IMR-90 (cell line): Measurements from ENCODE around the gene TMEM101. TPM values are rescaled to one million over a fixed set of nuclear protein-coding genes. Genes with fewer than 3 reads are reported as not detected.

ENCODE experiments used
- ATAC-seq: fragments of 200-7000 bp; cut with Tn5 transposase; 2 replicates; pipeline ENCODE4 v1.9.1; 2020; ENCODE audit warnings: low read depth, mild to moderate bottlenecking, moderate library complexity
- BruUV-seq: library from RNA; stranded (reverse); fragments of 400-500 nt; replicated peaks from 2 replicates; lab custom pipeline; 2021; lab: Mats Ljungman, UMichigan
- CTCF ChIA-PET: fragments of 300-600 bp; formaldehyde crosslinking; extraction: SDS; loops from one replicate; lab custom pipeline; 2021; ENCODE audit warnings: antibody characterized with exemption; lab: Yijun Ruan, JAX
- POLR2A ChIA-PET: fragments of 300-600 bp; sonication (Branson Sonifier 250); formaldehyde crosslinking; loops from one replicate; lab custom pipeline; 2022; ENCODE audit warnings: antibody characterized with exemption; ENCODE audit not compliant: unreplicated experiment; lab: Charles Lee
- DNase-seq: peaks from one replicate; pipeline ENCODE4 v3.0.0; 2013
- H2AFZ ChIP-seq: replicated peaks from 2 replicates; pipeline ENCODE3; 2013; ENCODE audit warnings: low read length, mild to moderate bottlenecking; ENCODE audit not compliant: poor library complexity
- H2AK5ac ChIP-seq: 2 replicates; pipeline ENCODE4 v1.6.1; 2013; ENCODE audit warnings: low read depth, low read length, inconsistent platforms
- H2AK9ac ChIP-seq: replicated peaks from 2 replicates; pipeline ENCODE3; 2013; ENCODE audit warnings: mild to moderate bottlenecking, low read depth, low read length, moderate library complexity; ENCODE audit not compliant: poor library complexity
- H2BK120ac ChIP-seq: 2 replicates; pipeline ENCODE4 v1.6.1; 2013; ENCODE audit warnings: low read depth, low read length, inconsistent platforms
- H2BK15ac ChIP-seq: 3 replicates; pipeline ENCODE4 v1.6.1; 2013; ENCODE audit warnings: low read depth, low read length, inconsistent platforms
- H2BK20ac ChIP-seq: 2 replicates; pipeline ENCODE4 v1.6.1; 2013; ENCODE audit warnings: low read depth, mild to moderate bottlenecking, inconsistent platforms, low read length, moderate library complexity
- H2BK5ac ChIP-seq: 2 replicates; pipeline ENCODE4 v1.6.1; 2013; ENCODE audit warnings: mild to moderate bottlenecking, low read depth, low read length, inconsistent platforms; ENCODE audit not compliant: poor library complexity, severe bottlenecking
- H3K14ac ChIP-seq: replicated peaks from 2 replicates; pipeline ENCODE4 v1.6.1; 2013; ENCODE audit warnings: low read depth, low read length, inconsistent platforms
- H3K18ac ChIP-seq: 2 replicates; pipeline ENCODE4 v1.6.1; 2013; ENCODE audit warnings: low read depth, low read length, control low read depth
- H3K23ac ChIP-seq: 2 replicates; pipeline ENCODE4 v1.6.1; 2013; ENCODE audit warnings: low read depth, low read length, inconsistent platforms
- H3K27ac ChIP-seq: 2 replicates; pipeline ENCODE4 v1.5.1; 2013; ENCODE audit warnings: mild to moderate bottlenecking, control low read depth, low read length; ENCODE audit not compliant: insufficient read depth
- H3K27me3 ChIP-seq: 2 replicates; pipeline ENCODE4 v1.6.1; 2013; ENCODE audit warnings: low read length; ENCODE audit not compliant: control insufficient read depth, insufficient read depth
- H3K36me3 ChIP-seq: 2 replicates; pipeline ENCODE4 v1.6.1; 2013; ENCODE audit warnings: low read length, mixed read lengths; ENCODE audit not compliant: control insufficient read depth, insufficient read depth
- H3K4ac ChIP-seq: 2 replicates; pipeline ENCODE4 v1.6.1; 2013; ENCODE audit warnings: low read depth, low read length, inconsistent platforms
- H3K4me1 ChIP-seq: 2 replicates; pipeline ENCODE4 v1.6.1; 2013; ENCODE audit warnings: low read length, mixed read lengths; ENCODE audit not compliant: control insufficient read depth, insufficient read depth
- H3K4me2 ChIP-seq: 2 replicates; pipeline ENCODE4 v1.6.1; 2013; ENCODE audit warnings: low read depth, mild to moderate bottlenecking, control low read depth, low read length, moderate library complexity
- H3K4me3 ChIP-seq: 2 replicates; pipeline ENCODE4 v1.5.1; 2013; ENCODE audit warnings: low read depth, mild to moderate bottlenecking, control low read depth, low read length, moderate library complexity; ENCODE audit not compliant: insufficient read depth
- H3K56ac ChIP-seq: 2 replicates; pipeline ENCODE4 v1.6.1; 2013; ENCODE audit warnings: low read length, inconsistent platforms; ENCODE audit not compliant: insufficient read depth; ENCODE audit errors: extremely low read depth
- H3K79me1 ChIP-seq, 2 experiments: 2 replicates each; pipeline ENCODE4 v1.6.1; 2013; ENCODE audit warnings: low read length in 2 of 2, inconsistent platforms in 1 of 2, low read depth in 1 of 2
- H3K9ac ChIP-seq: 2 replicates; pipeline ENCODE4 v1.6.1; 2013; ENCODE audit warnings: low read depth, low read length, control low read depth
- H3K9me1 ChIP-seq: 2 replicates; pipeline ENCODE4 v1.6.1; 2013; ENCODE audit warnings: low read length, inconsistent platforms; ENCODE audit not compliant: insufficient read depth
- H3K9me3 ChIP-seq: 2 replicates; pipeline ENCODE4 v1.6.1; 2013; ENCODE audit warnings: low read length; ENCODE audit not compliant: control insufficient read depth, insufficient read depth
- H4K20me1 ChIP-seq: 2 replicates; pipeline ENCODE4 v1.6.1; 2013; ENCODE audit warnings: low read length, inconsistent platforms; ENCODE audit not compliant: insufficient read depth
- H4K5ac ChIP-seq: 2 replicates; pipeline ENCODE4 v1.6.1; 2013; ENCODE audit warnings: mild to moderate bottlenecking, low read depth, low read length, control low read depth
- H4K8ac ChIP-seq, 2 experiments: 2 replicates each; pipeline ENCODE4 v1.6.1; 2013; ENCODE audit warnings: low read depth in 2 of 2, low read length in 2 of 2, control low read depth in 1 of 2, inconsistent platforms in 1 of 2
- H4K91ac ChIP-seq: 2 replicates; pipeline ENCODE4 v1.6.1; 2013; ENCODE audit warnings: low read depth, low read length, inconsistent platforms; ENCODE audit not compliant: insufficient read depth
- BHLHE40 ChIP-seq: fragments of 150-350 bp; IDR thresholded peaks from 2 replicates; pipeline ENCODE4 v1.6.1; 2016; ENCODE audit warnings: mild to moderate bottlenecking, low read depth, low read length
- CEBPB ChIP-seq: IDR thresholded peaks from 2 replicates; pipeline ENCODE4 v1.6.1; 2012; ENCODE audit warnings: low read depth, low read length, improper control_type of control experiment
- CHD1 ChIP-seq: IDR thresholded peaks from 2 replicates; pipeline ENCODE4 v1.6.1; 2012; ENCODE audit warnings: low read depth, low read length, improper control_type of control experiment
- FOS ChIP-seq: fragments of 150-350 bp; IDR thresholded peaks from 2 replicates; pipeline ENCODE4 v1.6.1; 2016; ENCODE audit warnings: low read depth, low read length
- MAFK ChIP-seq: IDR thresholded peaks from 2 replicates; pipeline ENCODE4 v1.6.1; 2012; ENCODE audit warnings: low read depth, low read length, improper control_type of control experiment
- MAZ ChIP-seq: IDR thresholded peaks from 2 replicates; pipeline ENCODE4 v1.6.1; 2012; ENCODE audit warnings: low read depth, mild to moderate bottlenecking, low read length, improper control_type of control experiment, moderate library complexity, borderline replicate concordance
- MXI1 ChIP-seq: IDR thresholded peaks from 2 replicates; pipeline ENCODE4 v1.6.1; 2012; ENCODE audit warnings: low read depth, mild to moderate bottlenecking, low read length, moderate library complexity, borderline replicate concordance
- NFE2L2 ChIP-seq: fragments of 150-350 bp; IDR thresholded peaks from 2 replicates; pipeline ENCODE4 v1.6.1; 2016; ENCODE audit warnings: low read depth, mild to moderate bottlenecking, low read length
- POLR2A ChIP-seq: IDR thresholded peaks from 2 replicates; pipeline ENCODE4 v1.6.1; 2012; ENCODE audit warnings: mild to moderate bottlenecking, low read depth, low read length
- RAD21 ChIP-seq: IDR thresholded peaks from 2 replicates; pipeline ENCODE4 v1.6.1; 2012; ENCODE audit warnings: low read length, improper control_type of control experiment
- RCOR1 ChIP-seq: IDR thresholded peaks from 2 replicates; pipeline ENCODE4 v1.6.1; 2012; ENCODE audit warnings: mild to moderate bottlenecking, low read length, improper control_type of control experiment; ENCODE audit not compliant: insufficient replicate concordance
- RFX5 ChIP-seq: IDR thresholded peaks from 2 replicates; pipeline ENCODE4 v1.8.0; 2012; ENCODE audit warnings: low read depth, mild to moderate bottlenecking, low read length, moderate library complexity
- SMC3 ChIP-seq: fragments of 150-350 bp; IDR thresholded peaks from 2 replicates; pipeline ENCODE4 v1.6.1; 2016; ENCODE audit warnings: low read depth, mild to moderate bottlenecking, antibody characterized with exemption, low read length, moderate library complexity
- WGBS, 2 experiments: methylation state at CpG; one replicate each; pipeline versions ENCODE4 v1.1.5 to v1.1.7; 2013; ENCODE audit warnings: missing lambda C conversion rate in 2 of 2; ENCODE audit not compliant: insufficient read length in 1 of 2; ENCODE audit errors: extremely low coverage in 2 of 2; 5-methylcytosine and 5-hydroxymethylcytosine counted together
- dilution Hi-C: fragments of 300-500 bp; cut with HindIII; formaldehyde crosslinking; loops from one replicate; pipeline ENCODE4 v1.14.3; 2018; ENCODE audit warnings: low sequenced_read_pairs; ENCODE audit not compliant: unreplicated experiment
- in situ Hi-C: fragments of 300-500 bp; cut with MboI; formaldehyde crosslinking; loops from 3 replicates; pipeline ENCODE4 v1.14.3; 2019; ENCODE audit warnings: low sequenced_read_pairs, inconsistent platforms, mixed read lengths
- intact Hi-C: fragments of 100-400 bp; cut with micrococcal nuclease; formaldehyde crosslinking; loops from 2 replicates; pipeline ENCODE4 v1.10.0; 2022
- polyA plus RNA-seq, 3 experiments: library from polyadenylated mRNA; depleted of rRNA; stranded (reverse); fragments of >200 nt; gene quantifications; 2 replicates each; pipeline ENCODE4 v1.2.3, GENCODE V29; 2012; ENCODE audit warnings: low replicate concordance in 1 of 3
- total RNA-seq: library from RNA; depleted of rRNA; stranded (reverse); fragments of >200 nt; gene quantifications from 2 replicates; pipeline ENCODE4 v1.2.3, GENCODE V29; 2012
- TF ChIP-seq, protein P1 (sequence below): fragments of 150-350 bp; IDR thresholded peaks from 2 replicates; pipeline ENCODE4 v1.6.1; 2016; ENCODE audit warnings: low read depth, mild to moderate bottlenecking, low read length, moderate library complexity, borderline replicate concordance
- TF ChIP-seq, protein P2 (sequence below): conservative IDR thresholded peaks from 2 replicates; pipeline ENCODE4 v1.5.1; 2012; ENCODE audit warnings: mild to moderate bottlenecking, low read depth, low read length, improper control_type of control experiment

Gene TMEM101
- total and polyA plus RNA-seq, 2 of the 4 experiments (the other 2 are of a cell fraction), result 30.7 to 36.6 TPM

GRCh38 chr17:44049294-44050060, 34.7 kb upstream of the TMEM101 start:
- in situ Hi-C loops, result no loop called here
- no peak overlapping the region for H2AK9ac ChIP-seq
- no peaks in the 10 kb centered on the region for H3K9me3 ChIP-seq
- H3K4me1 ChIP-seq, result peaks cover 5% of the 10 kb centered on the region
- no peak overlapping the region for H2AK5ac ChIP-seq
- H4K8ac ChIP-seq, result no peak overlapping the region
- H3K56ac ChIP-seq, result no peak overlapping the region
- no peak overlapping the region for H2BK5ac ChIP-seq
- H2BK120ac ChIP-seq, result no peak overlapping the region
- H3K36me3 ChIP-seq, result peaks cover 49% of the 10 kb centered on the region
- H3K14ac ChIP-seq, result no peak overlapping the region
- H3K27ac ChIP-seq, result no peak overlapping the region
- peaks cover 63% of the 10 kb centered on the region for H4K20me1 ChIP-seq
- WGBS, 2 experiments, result 100% methylated on average over 2 of the region's 9 CpGs; no CpG with 5 or more reads in 1 of the 2 experiments
- CTCF ChIA-PET, result interaction anchor here (0.6 kb wide), 1 partner anchor 86 kb away, joined by 3 read pairs; no protein-coding TSS in a partner anchor
- H2BK15ac ChIP-seq, result no peak overlapping the region
- no peak overlapping the region for H4K91ac ChIP-seq
- peaks cover 6% of the 10 kb centered on the region for H3K9me1 ChIP-seq
- BruUV-seq, result no TSS peak
- dilution Hi-C loops, result no loop called here
- no peak overlapping the region for H4K5ac ChIP-seq
- ATAC-seq (no peak), DNase-seq (no peak)
- no peaks in the 10 kb centered on the region for H3K27me3 ChIP-seq
- H3K4me3 ChIP-seq, result no peak overlapping the region
- no peak overlapping the region for H3K18ac ChIP-seq
- no peak overlapping the region for H3K4me2 ChIP-seq
- no peak overlapping the region for H2AFZ ChIP-seq
- no peak overlapping the region for H3K9ac ChIP-seq
- POLR2A ChIA-PET, result no interaction called here
- H3K79me1 ChIP-seq, result peaks cover 38 to 65% of the 10 kb centered on the region in 2 experiments
- no peak overlapping the region for H2BK20ac ChIP-seq
- no peak overlapping the region for H3K23ac ChIP-seq
- no peak overlapping the region for H3K4ac ChIP-seq
- intact Hi-C loops, result loop anchor here (10.0 kb wide), 1 partner anchor 115 kb away; no protein-coding TSS in a partner anchor
- TF ChIP-seq CEBPB (no peak), NFE2L2 (no peak), RCOR1 (no peak), MAFK (no peak), MXI1 (no peak), SMC3 (no peak), MAZ (no peak), RFX5 (no peak), POLR2A (no peak), FOS (no peak), BHLHE40 (no peak), RAD21 (no peak), CHD1 (no peak)
- TF ChIP-seq, protein P1, sequence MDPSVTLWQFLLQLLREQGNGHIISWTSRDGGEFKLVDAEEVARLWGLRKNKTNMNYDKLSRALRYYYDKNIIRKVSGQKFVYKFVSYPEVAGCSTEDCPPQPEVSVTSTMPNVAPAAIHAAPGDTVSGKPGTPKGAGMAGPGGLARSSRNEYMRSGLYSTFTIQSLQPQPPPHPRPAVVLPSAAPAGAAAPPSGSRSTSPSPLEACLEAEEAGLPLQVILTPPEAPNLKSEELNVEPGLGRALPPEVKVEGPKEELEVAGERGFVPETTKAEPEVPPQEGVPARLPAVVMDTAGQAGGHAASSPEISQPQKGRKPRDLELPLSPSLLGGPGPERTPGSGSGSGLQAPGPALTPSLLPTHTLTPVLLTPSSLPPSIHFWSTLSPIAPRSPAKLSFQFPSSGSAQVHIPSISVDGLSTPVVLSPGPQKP, result no peak
- TF ChIP-seq, protein P2, sequence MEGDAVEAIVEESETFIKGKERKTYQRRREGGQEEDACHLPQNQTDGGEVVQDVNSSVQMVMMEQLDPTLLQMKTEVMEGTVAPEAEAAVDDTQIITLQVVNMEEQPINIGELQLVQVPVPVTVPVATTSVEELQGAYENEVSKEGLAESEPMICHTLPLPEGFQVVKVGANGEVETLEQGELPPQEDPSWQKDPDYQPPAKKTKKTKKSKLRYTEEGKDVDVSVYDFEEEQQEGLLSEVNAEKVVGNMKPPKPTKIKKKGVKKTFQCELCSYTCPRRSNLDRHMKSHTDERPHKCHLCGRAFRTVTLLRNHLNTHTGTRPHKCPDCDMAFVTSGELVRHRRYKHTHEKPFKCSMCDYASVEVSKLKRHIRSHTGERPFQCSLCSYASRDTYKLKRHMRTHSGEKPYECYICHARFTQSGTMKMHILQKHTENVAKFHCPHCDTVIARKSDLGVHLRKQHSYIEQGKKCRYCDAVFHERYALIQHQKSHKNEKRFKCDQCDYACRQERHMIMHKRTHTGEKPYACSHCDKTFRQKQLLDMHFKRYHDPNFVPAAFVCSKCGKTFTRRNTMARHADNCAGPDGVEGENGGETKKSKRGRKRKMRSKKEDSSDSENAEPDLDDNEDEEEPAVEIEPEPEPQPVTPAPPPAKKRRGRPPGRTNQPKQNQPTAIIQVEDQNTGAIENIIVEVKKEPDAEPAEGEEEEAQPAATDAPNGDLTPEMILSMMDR, result no peak
